K562 (cell line): ENCODE data around the gene PDZK1IP1. TPM values are rescaled to one million over a fixed set of nuclear protein-coding genes. Genes with fewer than 3 reads are reported as not detected.

Experiments used
- AFF4 ChIP-seq: sonication (generic); formaldehyde crosslinking; IDR thresholded peaks from 2 replicates; pipeline ENCODE4 v1.8.0; 2023; ENCODE audit warnings: mild to moderate bottlenecking, missing genetic modification reagents
- ARID4B ChIP-seq: sonication (generic); formaldehyde crosslinking; IDR thresholded peaks from 2 replicates; pipeline ENCODE4 v1.8.0; 2022; ENCODE audit warnings: mild to moderate bottlenecking, missing genetic modification reagents
- E2F8 ChIP-seq: fragments of 450-650 bp; IDR thresholded peaks from 2 replicates; pipeline ENCODE4 v1.7.1; 2018; ENCODE audit warnings: mild to moderate bottlenecking, low read depth; ENCODE audit not compliant: partially characterized antibody
- HCFC1 ChIP-seq: IDR thresholded peaks from 2 replicates; pipeline ENCODE4 v1.6.1; 2012; ENCODE audit warnings: low read depth, low read length, improper control_type of control experiment
- IRF1 ChIP-seq: sonication (generic); formaldehyde crosslinking; IDR thresholded peaks from 2 replicates; pipeline ENCODE4 v1.8.0; 2022; ENCODE audit warnings: missing genetic modification reagents, mild to moderate bottlenecking, borderline replicate concordance
- MCM3 ChIP-seq: fragments of 450-650 bp; IDR thresholded peaks from 2 replicates; pipeline ENCODE4 v1.6.1; 2016
- NR2F6 ChIP-seq: fragments of 450-650 bp; formaldehyde crosslinking; IDR thresholded peaks from 2 replicates; pipeline ENCODE4 v1.4.0; 2020; ENCODE audit warnings: mild to moderate bottlenecking
- POLR2AphosphoS2 ChIP-seq: IDR thresholded peaks from 2 replicates; pipeline ENCODE4 v1.6.1; 2012; ENCODE audit warnings: low read length, improper control_type of control experiment
- THRB ChIP-seq: fragments of 450-650 bp; formaldehyde crosslinking; conservative IDR thresholded peaks from 2 replicates; pipeline ENCODE4 v1.4.0; 2022; ENCODE audit warnings: mild to moderate bottlenecking, missing genetic modification characterization
- ZFP36 ChIP-seq: fragments of 150-350 bp; IDR thresholded peaks from 2 replicates; pipeline ENCODE4 v1.6.1; 2018; ENCODE audit warnings: low read length, low read depth; ENCODE audit not compliant: partially characterized antibody
- ZNF347 ChIP-seq: fragments of 450-650 bp; formaldehyde crosslinking; IDR thresholded peaks from 2 replicates; pipeline ENCODE4 v1.4.0; 2020; ENCODE audit warnings: low read depth, mild to moderate bottlenecking, moderate library complexity
- ZNF780A ChIP-seq: fragments of 250-450 bp; sonication (Bioruptor Pico); IDR thresholded peaks from 2 replicates; pipeline ENCODE4 v1.5.0; 2021; ENCODE audit warnings: mild to moderate bottlenecking
- polyA plus RNA-seq, 8 experiments: library from polyadenylated mRNA; depleted of rRNA in 4 of 8; stranded (reverse) in 5 of 8; unstranded in 3 of 8; fragments of >200 nt; fragmentation: Nextera tagmentation in 2 of 8; fragmentation: Illumina TruSeq in 1 of 8; extraction: Ambion mirVana in 2 of 8; extraction: Trizol in 1 of 8; gene quantifications; 2 replicates each; pipeline versions ENCODE4 v1.2.1 to v1.2.3, GENCODE V29; 2011 to 2014; ENCODE audit warnings: inconsistent platforms in 1 of 8, missing spikeins in 1 of 8
- total RNA-seq, 7 experiments: library from RNA; depleted of rRNA in 6 of 7; stranded (reverse); fragments of >200 nt in 6 of 7; fragmentation: Illumina TruSeq in 2 of 7; extraction: Trizol in 2 of 7; gene quantifications; 2 replicates each; pipeline versions ENCODE4 v1.2.1 to v1.2.3, GENCODE V29; 2011 to 2021; ENCODE audit warnings: low replicate concordance in 1 of 7

PDZK1IP1 gene
- total and polyA plus RNA-seq, 9 of the 15 experiments (the other 6 are each of a cell fraction or from before 2014, with no cell fraction given) = 0.17 to 0.68 (median 0.53) TPM; not detected in 2

- TF ChIP-seq ARID4B (CRISPR knock-in tag) = no peak
- peak; percentile 24 for TF ChIP-seq E2F8
- no peak for TF ChIP-seq ZFP36
- no peak for TF ChIP-seq IRF1
- TF ChIP-seq ZNF347 = no peak
- no peak for TF ChIP-seq NR2F6
- no peak for TF ChIP-seq ZNF780A (CRISPR knock-in tag)
- TF ChIP-seq THRB (CRISPR knock-in tag) = peak; percentile 70; the same call in 1 of the 2 replicates
- TF ChIP-seq MCM3 = no peak
- no peak; the same call in 1 of the 2 replicates for TF ChIP-seq POLR2AphosphoS2
- no peak for TF ChIP-seq AFF4 (CRISPR knock-in tag)
- TF ChIP-seq HCFC1 = no peak
These were observed 24.7 kb upstream of the PDZK1IP1 start (continued) for GRCh38 chr1:47214549-47214948.
